CD14-positive monocyte (primary cell): ENCODE measurements around the gene CHRD. TPM values are rescaled to one million over a fixed set of nuclear protein-coding genes. Genes with fewer than 3 reads are reported as not detected.

Experiments used
- DNase-seq, 3 donors: peaks; one replicate each; pipeline ENCODE4 v3.0.0-alpha.2; 2011 to 2022
- H2AFZ ChIP-seq: 2 replicates; pipeline ENCODE4 v1.6.0; 2012; ENCODE audit warnings: mild to moderate bottlenecking, low read depth, low read length, inconsistent platforms; ENCODE audit not compliant: insufficient read depth, poor library complexity, severe bottlenecking
- H3K27ac ChIP-seq, 2 donors: 1 replicate in 1 of 2; 2 replicates in 1 of 2; pipeline ENCODE4 v1.5.1; 2012 to 2013; ENCODE audit warnings: low read length in 2 of 2, control low read depth in 1 of 2, inconsistent platforms in 1 of 2, low read depth in 1 of 2, mild to moderate bottlenecking in 1 of 2
- H3K27me3 ChIP-seq, 2 donors: one replicate each; pipeline versions ENCODE4 v1.6.0 to v1.6.1; 2011 to 2013; ENCODE audit warnings: low read length in 2 of 2; ENCODE audit not compliant: control insufficient read depth in 2 of 2, insufficient read depth in 2 of 2
- H3K36me3 ChIP-seq, 2 donors: replicated peaks in 1 of 2; 1 replicate in 1 of 2; 2 replicates in 1 of 2; pipeline versions ENCODE4 v1.5.1 to v1.6.1; 2012 to 2013; ENCODE audit warnings: low read length in 2 of 2, control low read depth in 1 of 2, inconsistent platforms in 1 of 2, mild to moderate bottlenecking in 1 of 2; ENCODE audit not compliant: insufficient read depth in 2 of 2, control insufficient read depth in 1 of 2
- H3K4me1 ChIP-seq, 2 donors: 1 replicate in 1 of 2; 2 replicates in 1 of 2; pipeline versions ENCODE4 v1.5.1 to v1.6.1; 2012 to 2013; ENCODE audit warnings: low read length in 2 of 2, control low read depth in 1 of 2, inconsistent platforms in 1 of 2, mild to moderate bottlenecking in 1 of 2, moderate library complexity in 1 of 2; ENCODE audit not compliant: insufficient read depth in 2 of 2, control insufficient read depth in 1 of 2
- H3K4me2 ChIP-seq: replicated peaks from 2 replicates; pipeline ENCODE3; 2012; ENCODE audit warnings: low read length, moderate library complexity, mild to moderate bottlenecking; ENCODE audit not compliant: poor library complexity, severe bottlenecking; ENCODE audit errors: extremely low read depth
- H3K4me3 ChIP-seq, 3 experiments: fragments of 200-600 bp in 1 of 3; sonication (generic) in 1 of 3; replicated peaks in 1 of 3; 1 replicate in 2 of 3; 2 replicates in 1 of 3; pipeline ENCODE4 v1.5.1; 2011 to 2013; ENCODE audit warnings: low read length in 3 of 3, mild to moderate bottlenecking in 3 of 3, control low read depth in 2 of 3, low read depth in 2 of 3, inconsistent platforms in 1 of 3, moderate library complexity in 1 of 3
- H3K79me2 ChIP-seq: 2 replicates; pipeline ENCODE4 v1.6.0; 2012; ENCODE audit warnings: mild to moderate bottlenecking, control low read depth, inconsistent platforms, low read length, moderate library complexity; ENCODE audit not compliant: insufficient read depth
- H3K9ac ChIP-seq: 2 replicates; pipeline ENCODE4 v1.6.0; 2017; ENCODE audit warnings: low read length, mild to moderate bottlenecking; ENCODE audit not compliant: insufficient read depth, poor library complexity, severe bottlenecking
- H3K9me3 ChIP-seq, 2 donors: replicated peaks in 1 of 2; 1 replicate in 1 of 2; 2 replicates in 1 of 2; pipeline versions ENCODE4 v1.5.1 to v1.6.1; 2012 to 2013; ENCODE audit warnings: low read length in 2 of 2, control low read depth in 1 of 2; ENCODE audit not compliant: control insufficient read depth in 1 of 2, insufficient read depth in 1 of 2
- H4K20me1 ChIP-seq: 2 replicates; pipeline ENCODE4 v1.6.0; 2012; ENCODE audit warnings: mild to moderate bottlenecking, low read length, control low read depth, moderate library complexity; ENCODE audit not compliant: insufficient read depth
- H3K27ac Mint-ChIP-seq, 7 donors: one replicate each; pipeline ENCODE4 v1.8.0; 2020; ENCODE audit warnings: mild to moderate bottlenecking in 7 of 7, mixed read lengths in 7 of 7, moderate library complexity in 6 of 7, inconsistent platforms in 2 of 7
- H3K27me3 Mint-ChIP-seq, 3 donors: one replicate each; pipeline ENCODE4 v1.8.0; 2021 to 2022; ENCODE audit warnings: low read depth in 3 of 3, mild to moderate bottlenecking in 3 of 3, mixed read lengths in 3 of 3, moderate library complexity in 3 of 3, inconsistent platforms in 1 of 3
- H3K36me3 Mint-ChIP-seq, 2 donors: one replicate each; pipeline ENCODE4 v1.8.0; 2020; ENCODE audit warnings: mixed read lengths in 2 of 2, inconsistent platforms in 1 of 2, mild to moderate bottlenecking in 1 of 2
- H3K4me1 Mint-ChIP-seq: one replicate; pipeline ENCODE4 v1.8.0; 2020; ENCODE audit warnings: mild to moderate bottlenecking, mixed read lengths
- H3K4me3 Mint-ChIP-seq, 2 donors: one replicate each; pipeline ENCODE4 v1.8.0; 2020; ENCODE audit warnings: mild to moderate bottlenecking in 2 of 2, mixed read lengths in 2 of 2, moderate library complexity in 1 of 2
- H3K9me3 Mint-ChIP-seq, 7 donors: one replicate each; pipeline ENCODE4 v1.8.0; 2020 to 2022; ENCODE audit warnings: mixed read lengths in 7 of 7, mild to moderate bottlenecking in 6 of 7, moderate library complexity in 6 of 7, inconsistent platforms in 2 of 7
- WGBS: methylation state at CpG from one replicate; pipeline ENCODE4 v1.1.5; 2013; ENCODE audit warnings: missing lambda C conversion rate; ENCODE audit not compliant: insufficient coverage; 5-methylcytosine and 5-hydroxymethylcytosine counted together
- intact Hi-C, 2 donors: fragments of 100-400 bp; cut with micrococcal nuclease; formaldehyde crosslinking; loops; one replicate each; pipeline versions ENCODE4 v1.15.0 to v1.15.1; 2023
- polyA plus RNA-seq, 3 donors: library from polyadenylated mRNA; depleted of rRNA in 1 of 3; unstranded in 2 of 3; stranded (reverse) in 1 of 3; fragments of 300-500 nt in 2 of 3; fragments of >200 nt in 1 of 3; fragmentation: Illumina TruSeq in 2 of 3; gene quantifications; 1 replicate in 2 of 3; 2 replicates in 1 of 3; pipeline ENCODE4 v1.2.3, GENCODE V29; 2012 to 2021
- TF ChIP-seq, protein P1 (sequence below): fragments of 200-600 bp; IDR thresholded peaks from one replicate; pipeline ENCODE4 v1.8.0; 2022; ENCODE audit warnings: antibody characterized with exemption, mild to moderate bottlenecking

Gene CHRD
- polyA plus RNA-seq, 3 donors: 0.03 TPM; not detected in 2

DNA sequence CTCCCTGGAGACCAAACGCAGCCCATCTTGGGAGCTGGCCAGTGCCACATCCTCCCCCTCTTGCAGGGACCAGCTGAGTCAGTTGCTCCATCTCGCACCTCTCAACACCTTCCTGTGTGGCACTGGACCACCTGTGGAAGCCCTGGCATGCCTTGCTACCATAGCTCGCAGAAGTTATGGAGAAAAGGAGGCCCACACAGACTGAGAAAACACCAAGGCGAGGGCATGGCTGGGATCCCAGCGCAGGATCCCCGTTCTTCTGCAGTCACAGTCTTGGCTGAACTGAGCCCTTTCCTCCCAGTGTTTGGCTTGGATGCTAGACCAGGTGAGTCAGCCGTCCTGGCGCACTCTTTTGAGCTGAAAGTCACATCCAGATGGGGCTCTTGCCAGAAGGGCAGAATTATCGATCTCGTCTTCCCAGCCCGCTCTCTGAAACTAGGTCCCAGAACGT lies 46.9 kb downstream of the CHRD start:
- intact Hi-C loops: no loop called here
- peaks cover 2 to 15% (median 7%) of the 10 kb centered on the region in 7 donors for H3K9me3 Mint-ChIP-seq
- TF ChIP-seq, protein P1, sequence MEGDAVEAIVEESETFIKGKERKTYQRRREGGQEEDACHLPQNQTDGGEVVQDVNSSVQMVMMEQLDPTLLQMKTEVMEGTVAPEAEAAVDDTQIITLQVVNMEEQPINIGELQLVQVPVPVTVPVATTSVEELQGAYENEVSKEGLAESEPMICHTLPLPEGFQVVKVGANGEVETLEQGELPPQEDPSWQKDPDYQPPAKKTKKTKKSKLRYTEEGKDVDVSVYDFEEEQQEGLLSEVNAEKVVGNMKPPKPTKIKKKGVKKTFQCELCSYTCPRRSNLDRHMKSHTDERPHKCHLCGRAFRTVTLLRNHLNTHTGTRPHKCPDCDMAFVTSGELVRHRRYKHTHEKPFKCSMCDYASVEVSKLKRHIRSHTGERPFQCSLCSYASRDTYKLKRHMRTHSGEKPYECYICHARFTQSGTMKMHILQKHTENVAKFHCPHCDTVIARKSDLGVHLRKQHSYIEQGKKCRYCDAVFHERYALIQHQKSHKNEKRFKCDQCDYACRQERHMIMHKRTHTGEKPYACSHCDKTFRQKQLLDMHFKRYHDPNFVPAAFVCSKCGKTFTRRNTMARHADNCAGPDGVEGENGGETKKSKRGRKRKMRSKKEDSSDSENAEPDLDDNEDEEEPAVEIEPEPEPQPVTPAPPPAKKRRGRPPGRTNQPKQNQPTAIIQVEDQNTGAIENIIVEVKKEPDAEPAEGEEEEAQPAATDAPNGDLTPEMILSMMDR: no peak
- no peak for DNase-seq
- Histone ChIP-seq H4K20me1 (no peaks in the 10 kb centered on the region), H3K4me2 (no peak overlapping the region), H3K9me3 (peaks cover 0 to 3% of the 10 kb centered on the region in 2 donors), H3K79me2 (no peaks in the 10 kb centered on the region), H3K9ac (no peak overlapping the region), H3K27me3 (no peaks in the 10 kb centered on the region), H3K4me3 (no peak overlapping the region), H3K27ac (no peak overlapping the region), H3K36me3 (no peaks in the 10 kb centered on the region), H2AFZ (no peak overlapping the region), H3K4me1 (peaks cover 11% of the 10 kb centered on the region in 2 donors)
- WGBS: 98% methylated on average over 10 of the region's 12 CpGs
- no peak overlapping the region for H3K4me3 Mint-ChIP-seq
- peaks cover 0 to 2% of the 10 kb centered on the region in 2 donors for H3K36me3 Mint-ChIP-seq
- no peak overlapping the region for H3K27ac Mint-ChIP-seq
- peaks cover 10% of the 10 kb centered on the region for H3K4me1 Mint-ChIP-seq
- H3K27me3 Mint-ChIP-seq: peaks cover 2 to 11% (median 6%) of the 10 kb centered on the region in 3 donors

DNA sequence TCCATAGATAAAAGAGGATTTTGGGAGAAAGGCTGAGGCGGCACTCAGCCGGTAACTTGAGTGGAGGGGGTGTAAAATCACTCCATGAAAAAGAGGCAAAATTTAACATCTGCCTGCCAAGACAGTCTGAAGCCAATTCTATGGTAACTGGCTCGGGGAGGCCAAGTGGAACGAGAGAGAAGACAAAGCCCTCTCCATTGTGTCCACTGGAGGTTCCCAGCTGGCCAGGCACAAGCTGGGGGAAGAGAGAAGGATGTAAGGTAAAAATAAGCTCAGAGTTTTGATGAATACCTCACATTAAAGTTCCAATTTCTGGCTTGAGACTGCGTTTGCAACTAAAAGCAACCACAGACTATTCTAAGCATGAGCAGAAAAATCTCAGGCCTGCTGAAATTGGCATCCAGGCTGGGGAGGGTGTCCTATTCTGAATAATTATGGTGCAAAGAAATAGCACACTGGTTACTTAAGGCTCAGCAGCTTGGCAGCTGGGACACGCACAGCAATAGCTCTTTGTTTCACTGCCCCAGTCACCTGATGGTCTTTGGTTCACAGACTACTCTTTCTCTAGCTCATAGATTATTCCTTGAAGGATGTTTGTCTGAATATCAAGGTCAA lies 48.8 kb downstream of the CHRD start:
- Mint-ChIP-seq H3K36me3 (no peaks in the 10 kb centered on the region), H3K27me3 (peaks cover 4 to 12% (median 7%) of the 10 kb centered on the region in 3 donors), H3K4me3 (no peak overlapping the region), H3K9me3 (peaks cover 0 to 3% (median 0%) of the 10 kb centered on the region in 7 donors), H3K4me1 (peaks cover 5% of the 10 kb centered on the region), H3K27ac (no peak overlapping the region)
- H3K4me2 ChIP-seq: no peak overlapping the region
- no peak overlapping the region for H2AFZ ChIP-seq
- no peak overlapping the region for H3K4me3 ChIP-seq
- H3K79me2 ChIP-seq: no peaks in the 10 kb centered on the region
- H3K4me1 ChIP-seq: peaks cover 5 to 6% of the 10 kb centered on the region in 2 donors
- H4K20me1 ChIP-seq: no peaks in the 10 kb centered on the region
- intact Hi-C loops: no loop called here
- H3K9me3 ChIP-seq: no peaks in the 10 kb centered on the region
- H3K36me3 ChIP-seq: no peaks in the 10 kb centered on the region
- no peak overlapping the region for H3K9ac ChIP-seq
- no CpG with 5 or more reads among the region's 6 CpGs for WGBS
- TF ChIP-seq, protein P1: no peak
- DNase-seq: no peak
- H3K27me3 ChIP-seq: no peaks in the 10 kb centered on the region
- no peak overlapping the region for H3K27ac ChIP-seq
